ENCODE measurements around the gene NKX1-2.
"Not testable (repeated sequence)": the region's sequence is repeated elsewhere in the genome, so short reads cannot be mapped to it uniquely, and the experiment has no call there.

NKX1-2 gene

DNA sequence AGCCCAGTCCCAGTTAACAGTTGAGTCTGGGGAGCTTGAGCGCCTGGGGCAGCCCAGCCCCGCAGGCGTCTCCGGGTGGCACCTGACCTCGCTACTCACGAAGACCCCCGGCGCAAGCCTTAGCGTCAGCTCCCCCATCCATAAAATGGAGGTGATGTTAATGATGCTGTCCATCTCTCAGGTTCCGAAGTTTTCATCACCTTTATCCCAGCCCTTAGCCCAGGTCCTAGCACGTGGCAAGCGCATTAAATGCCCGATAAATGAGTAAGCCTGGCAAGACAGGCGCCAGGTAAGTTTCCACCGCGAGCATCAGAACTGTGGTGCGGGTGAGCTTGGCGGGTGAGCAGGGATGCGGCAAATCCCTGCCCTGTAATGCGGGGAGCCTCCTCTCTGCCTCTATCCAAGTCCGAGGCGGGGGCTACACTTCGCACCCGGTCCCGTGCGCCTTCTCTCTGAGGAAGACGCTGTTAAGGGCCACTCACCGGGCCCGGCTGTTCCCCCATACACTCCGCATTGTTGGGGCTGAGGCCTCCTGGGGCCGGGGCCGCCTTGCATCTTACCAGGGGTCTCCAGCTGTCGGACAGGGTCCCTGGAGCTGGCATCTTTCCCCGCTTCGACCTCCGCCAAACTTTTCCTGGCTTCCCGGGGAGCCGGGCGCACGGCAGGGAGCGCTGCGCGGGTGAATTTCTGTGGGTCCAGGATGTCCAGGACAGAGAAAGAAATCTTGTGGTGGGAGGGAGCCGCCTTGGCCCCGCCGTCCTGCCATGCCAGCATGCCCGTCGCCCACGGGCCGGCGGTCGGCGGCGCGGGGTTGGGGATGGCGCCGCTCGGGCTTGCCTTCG, 444 bp downstream of the NKX1-2 start:
- no peak for DNase-seq

DNA sequence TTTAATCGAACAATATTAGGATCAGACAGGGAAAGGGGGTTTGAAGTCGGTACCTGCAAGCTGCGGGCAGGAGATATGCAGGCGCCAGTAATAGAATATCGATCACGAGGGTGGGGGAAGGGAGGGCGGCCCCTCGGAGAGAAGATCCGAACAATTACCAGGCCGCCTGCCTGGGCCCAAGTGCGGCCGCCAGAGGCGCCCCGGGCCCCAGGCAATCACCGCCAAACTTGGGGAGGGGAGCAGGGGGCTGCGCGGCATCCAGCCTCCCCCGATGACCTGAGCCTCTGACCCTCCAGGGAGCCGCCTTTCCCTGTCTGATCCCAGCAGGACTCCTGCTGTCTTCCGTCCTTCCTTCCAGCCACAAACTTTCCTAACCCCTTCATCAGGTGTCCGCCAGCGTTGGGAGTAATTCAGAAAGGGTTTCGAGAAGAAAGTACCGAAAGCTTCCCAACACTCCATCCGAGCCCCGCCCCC, 1.1 kb downstream of the NKX1-2 start:
- DNase-seq, result no peak

DNA sequence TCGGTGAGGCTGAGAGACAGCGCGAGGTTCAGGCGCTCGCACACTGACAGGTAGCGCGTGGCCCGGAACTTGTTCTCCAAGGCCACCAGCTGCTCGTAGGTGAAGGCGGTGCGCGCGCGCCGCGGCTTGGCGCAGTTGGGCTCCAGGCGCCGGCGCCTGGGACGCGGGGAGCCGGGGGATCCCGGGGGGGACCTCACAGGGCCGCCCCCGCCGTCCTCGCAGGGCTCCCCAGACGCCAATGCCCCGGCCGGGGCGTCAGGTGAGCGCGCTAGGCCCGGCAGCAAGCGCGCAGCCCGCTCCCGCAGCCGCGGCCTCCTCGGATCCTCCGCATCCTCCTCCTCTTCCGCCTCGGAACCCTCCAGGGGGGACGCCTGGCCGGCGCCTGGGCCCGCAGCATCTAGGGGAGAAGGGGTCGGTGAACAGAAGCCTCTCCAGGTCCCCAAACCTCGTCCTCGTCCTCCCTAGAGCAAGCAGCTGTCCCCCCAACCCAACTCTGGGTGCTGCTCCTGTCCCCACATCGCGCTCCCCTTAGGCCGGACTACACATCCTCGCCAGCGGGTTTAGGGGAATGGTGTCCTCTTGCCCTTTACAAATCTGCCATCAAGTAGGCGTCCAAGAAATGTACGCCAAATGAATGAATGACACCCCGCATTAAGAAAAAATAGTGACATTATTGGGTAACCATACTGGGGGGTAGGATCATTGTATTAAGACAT, 1.9 kb downstream of the NKX1-2 start:
- no peak for DNase-seq

DNA sequence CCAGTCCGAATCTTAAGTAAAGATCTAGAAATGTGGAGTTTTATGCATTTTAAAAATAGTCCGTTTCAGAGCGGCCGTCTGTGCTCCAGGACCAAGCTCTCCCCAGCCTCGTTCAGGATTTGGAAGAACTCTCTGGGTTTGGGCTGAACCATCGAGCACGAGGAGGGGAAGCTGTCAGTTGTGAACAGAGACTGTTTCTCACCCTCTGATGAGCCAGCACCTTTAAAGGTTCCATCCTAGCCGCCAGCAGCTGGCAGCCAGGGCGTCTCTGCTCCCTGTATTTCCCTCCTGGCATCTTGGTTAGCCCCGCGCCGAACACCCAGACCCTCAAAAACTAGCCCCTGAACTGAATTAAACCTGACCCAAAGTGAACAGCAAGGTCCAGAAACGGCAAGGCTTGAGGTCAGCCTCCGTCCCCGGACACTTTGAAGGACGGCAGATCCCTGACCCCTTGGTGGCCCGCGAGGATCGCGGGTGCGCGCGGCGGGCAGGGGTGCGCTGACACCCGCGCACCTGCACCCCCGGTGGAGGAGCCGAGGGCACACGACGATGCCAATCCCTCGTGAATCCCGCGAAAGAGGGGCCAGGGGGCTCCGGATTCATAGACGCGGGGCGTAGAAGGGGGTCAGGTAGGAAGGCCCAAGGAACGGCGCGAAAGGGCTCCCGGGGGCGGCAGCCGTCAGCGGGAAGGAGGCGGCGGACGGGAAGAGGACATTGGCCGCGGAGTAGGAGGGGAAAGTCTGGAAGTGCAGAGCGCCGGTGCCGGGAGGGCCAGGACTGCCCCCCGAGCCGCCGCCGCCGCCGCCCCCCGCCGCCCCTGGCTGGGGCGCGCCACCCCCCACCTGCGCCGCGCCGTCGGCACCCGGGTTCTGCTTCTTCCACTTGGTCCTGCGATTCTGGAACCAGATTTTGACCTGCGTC, 2.7 kb downstream of the NKX1-2 start:
- DNase-seq, result no peak

DNA sequence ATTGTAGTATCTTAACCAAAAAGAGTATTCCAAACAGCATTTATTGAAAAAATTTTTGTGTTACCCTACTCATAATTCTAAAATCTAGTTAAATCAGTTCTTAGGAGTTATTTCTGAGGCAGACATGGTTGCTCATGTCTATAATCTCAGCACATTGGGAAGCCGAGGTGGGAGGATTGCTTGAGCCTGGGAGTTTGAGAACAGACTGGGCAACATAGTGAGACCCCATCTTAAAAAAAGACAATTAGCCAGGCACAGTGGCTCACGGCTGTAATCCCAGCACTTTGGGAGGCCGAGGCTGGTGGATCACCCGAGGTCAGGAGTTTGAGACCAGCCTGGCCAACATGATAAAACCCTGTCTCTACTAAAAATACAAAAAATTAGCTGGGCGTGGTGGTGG, 8.1 kb downstream of the NKX1-2 start:
- not testable (repeated sequence) for DNase-seq

DNA sequence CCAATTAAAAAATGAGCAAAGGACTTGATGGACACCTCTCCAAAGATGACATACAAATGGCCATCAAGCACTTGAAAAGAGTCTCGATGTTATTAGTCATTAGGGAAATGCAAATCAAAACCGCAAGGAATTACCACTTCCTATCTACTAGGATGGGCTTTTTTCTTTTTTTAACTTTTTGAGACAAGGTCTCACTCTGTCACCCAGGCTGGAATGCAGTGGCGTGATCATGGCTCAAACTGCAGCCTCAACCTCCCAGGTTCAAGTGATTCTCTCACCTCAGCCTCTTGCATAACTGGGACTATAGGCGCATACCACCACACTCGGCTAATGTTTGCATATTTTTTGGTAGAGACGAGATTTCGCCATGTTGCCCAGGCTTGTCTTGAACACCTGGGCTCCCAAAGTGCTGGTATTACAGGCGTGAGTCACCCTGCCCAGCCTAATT, 13.6 kb downstream of the NKX1-2 start:
- DNase-seq, result peak in 1 of 5 experiments; percentile 16

DNA sequence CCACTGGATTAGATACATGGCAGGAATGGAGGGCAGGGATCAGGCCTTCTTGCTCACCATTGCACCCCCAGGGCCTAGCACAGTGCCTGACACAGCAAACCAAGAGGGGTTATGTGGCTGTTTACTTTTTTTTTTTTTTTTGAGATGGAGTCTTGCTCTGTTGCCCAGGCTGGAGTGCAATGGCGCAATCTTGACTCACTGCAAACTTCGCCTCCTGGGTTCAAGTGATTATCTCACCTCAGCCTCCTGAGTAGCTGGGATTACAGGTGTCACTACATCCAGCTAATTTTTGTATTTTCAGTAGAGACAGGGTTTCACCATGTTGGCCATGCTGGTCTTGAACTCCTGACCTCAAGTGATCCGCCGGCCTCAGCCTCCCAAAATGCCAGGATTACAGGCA, 14.2 kb downstream of the NKX1-2 start:
- DNase-seq, result not testable (repeated sequence)

DNA sequence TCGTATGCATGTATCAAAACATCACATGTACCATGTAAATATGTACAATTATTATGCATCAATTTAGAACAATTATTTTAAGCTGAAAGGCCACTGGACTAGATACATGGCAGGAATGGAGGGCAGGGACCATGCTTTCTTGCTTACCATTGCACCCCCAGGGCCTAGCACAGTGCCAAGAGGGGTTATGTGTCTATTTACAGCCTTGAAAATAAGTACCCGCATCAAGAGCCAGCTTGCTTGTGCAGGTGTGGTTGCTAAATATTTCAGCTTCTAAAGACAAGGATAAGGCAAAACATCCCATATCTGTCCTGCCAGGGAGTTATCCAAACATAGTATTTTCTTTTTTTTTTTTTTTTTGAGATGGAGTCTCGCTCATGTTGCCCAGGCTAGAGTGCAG, 16.4 kb downstream of the NKX1-2 start:
- DNase-seq, result no peak

DNA sequence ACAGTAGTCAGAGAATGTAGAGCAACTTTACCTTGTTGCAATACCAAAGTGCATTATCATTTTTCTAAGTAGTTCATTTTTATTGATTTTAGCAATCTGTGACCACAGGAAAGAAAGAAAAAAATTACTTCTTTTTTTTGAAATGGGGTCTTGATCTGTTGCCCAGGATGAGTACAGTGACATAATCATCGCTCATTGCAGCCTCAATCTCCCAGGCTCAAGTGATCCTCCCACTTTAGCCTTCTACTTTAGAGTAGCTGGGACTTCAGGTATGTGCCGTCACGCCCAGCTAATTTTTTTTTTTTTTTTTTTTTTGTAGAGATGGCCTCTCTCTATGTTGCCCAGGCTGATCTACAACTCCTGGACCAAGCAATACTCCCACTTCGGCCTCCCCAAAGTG, 19.8 kb downstream of the NKX1-2 start:
- no peak for DNase-seq

DNA sequence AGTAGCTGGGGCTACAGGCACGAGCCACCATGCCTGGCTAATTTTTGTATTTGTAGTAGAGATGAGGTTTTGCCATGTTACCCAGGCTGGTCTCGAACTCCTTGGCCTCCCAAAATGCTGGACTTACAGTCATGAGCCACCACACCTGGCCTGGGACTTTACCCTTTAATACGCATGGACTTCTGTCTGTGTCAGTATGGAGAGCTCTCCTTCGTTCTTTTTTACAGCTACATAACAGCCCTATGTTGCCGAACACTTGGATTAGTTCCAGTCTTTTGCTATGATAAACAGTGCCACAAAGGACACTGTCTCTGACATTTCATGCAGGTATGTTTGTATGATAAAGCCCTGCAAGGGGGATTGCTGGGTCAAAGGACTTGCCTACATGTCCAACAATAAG, 20.3 kb downstream of the NKX1-2 start:
- DNase-seq, result no peak

DNA sequence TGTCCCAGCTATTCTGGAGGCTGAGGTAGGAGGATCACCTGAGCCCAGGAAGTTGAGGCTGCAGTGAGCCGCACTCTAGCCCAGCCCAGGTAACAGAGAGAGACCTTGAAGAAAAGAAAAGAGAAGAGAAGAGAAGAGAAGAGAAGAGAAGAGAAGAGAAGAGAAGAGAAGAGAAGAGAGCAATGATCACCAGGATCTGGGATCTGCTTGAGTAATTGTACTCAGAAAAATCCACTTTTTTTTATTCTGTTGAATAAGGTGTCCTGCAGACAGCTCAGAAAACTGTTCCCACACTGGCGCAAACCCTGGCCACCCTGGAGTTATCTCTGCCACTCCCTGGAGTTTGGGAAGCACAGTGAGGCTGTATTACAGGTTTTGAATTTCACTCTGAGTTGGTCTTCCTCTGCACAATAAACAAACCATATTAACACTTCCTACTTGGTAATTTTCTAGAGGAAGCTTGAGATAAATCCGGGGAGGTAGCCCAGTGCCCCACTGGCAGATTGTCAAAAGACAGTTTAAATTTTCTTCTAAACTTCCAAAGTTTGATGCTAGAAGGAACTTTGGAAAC, 21.5 kb downstream of the NKX1-2 start:
- no peak for DNase-seq

DNA sequence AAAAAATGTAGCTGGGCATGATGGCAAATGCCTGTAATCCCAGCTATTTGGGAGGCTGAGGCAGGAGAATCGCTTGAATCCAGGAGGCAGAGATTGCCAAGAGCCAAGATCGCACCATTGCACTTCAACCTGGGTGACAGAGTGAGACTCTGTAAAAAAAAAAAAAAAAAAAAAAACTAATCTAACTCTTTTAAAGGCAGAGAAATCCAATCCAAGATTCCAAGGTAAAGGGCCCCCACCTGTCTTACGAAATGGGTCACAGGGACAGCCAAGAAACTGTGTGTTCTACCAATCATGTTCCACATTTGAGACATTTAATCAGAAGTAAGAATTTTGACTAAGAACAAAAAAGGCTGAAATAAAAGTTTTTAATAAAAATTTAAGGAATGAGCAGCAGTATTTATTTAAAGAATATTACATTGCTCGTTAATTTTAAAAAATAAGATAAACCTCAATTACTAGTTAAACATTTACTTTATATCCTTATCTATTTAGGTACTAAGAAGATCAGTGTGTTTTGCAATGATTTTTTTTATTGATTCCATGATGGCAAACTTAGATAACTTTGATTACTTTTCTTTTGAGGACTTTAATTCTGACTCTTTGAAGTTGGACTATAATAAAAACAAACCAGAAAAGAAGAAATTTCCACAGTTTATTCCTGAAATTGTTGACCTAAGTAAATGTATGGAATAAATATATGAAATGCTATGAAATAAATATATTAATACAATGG, 24.4 kb downstream of the NKX1-2 start:
- DNase-seq, result no peak

DNA sequence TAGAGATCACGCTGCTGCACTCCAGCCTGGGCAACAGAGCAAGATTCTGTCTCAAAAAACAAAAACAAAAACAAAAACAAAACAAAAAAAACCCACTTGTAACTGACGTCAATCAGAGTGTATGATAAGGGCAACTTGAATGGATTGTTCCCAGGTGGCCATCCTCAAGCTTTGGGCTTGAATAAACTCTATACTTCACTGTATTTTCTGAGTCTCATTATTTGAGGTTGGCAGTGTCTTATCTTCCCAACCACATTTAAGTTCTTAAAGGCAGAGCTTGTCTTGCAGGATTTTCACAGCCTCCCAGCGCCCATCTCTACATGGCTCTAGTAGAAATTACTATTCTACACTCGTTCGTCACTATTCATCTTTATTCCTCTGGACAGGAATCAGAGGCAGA, 26.0 kb downstream of the NKX1-2 start:
- DNase-seq, result no peak

DNA sequence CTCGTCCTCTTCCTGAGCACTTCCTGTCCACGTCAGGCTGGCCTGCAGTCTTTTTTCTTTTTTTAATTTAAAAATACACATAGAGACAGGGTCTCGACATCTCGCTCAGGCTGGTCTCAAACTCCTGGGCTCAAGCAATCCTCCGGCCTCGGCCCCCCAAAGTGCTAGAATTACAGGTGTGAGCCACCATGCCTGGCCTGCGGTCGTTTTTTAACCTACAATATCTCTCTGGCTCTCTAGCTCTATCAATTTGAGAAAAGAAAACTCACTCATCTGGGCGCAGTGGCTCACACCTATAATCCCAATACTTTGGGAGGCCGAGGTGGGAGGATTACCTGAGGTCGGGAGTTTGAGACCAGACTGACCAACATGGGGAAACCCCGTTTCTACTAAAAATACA, 27.1 kb downstream of the NKX1-2 start:
- no peak for DNase-seq

DNA sequence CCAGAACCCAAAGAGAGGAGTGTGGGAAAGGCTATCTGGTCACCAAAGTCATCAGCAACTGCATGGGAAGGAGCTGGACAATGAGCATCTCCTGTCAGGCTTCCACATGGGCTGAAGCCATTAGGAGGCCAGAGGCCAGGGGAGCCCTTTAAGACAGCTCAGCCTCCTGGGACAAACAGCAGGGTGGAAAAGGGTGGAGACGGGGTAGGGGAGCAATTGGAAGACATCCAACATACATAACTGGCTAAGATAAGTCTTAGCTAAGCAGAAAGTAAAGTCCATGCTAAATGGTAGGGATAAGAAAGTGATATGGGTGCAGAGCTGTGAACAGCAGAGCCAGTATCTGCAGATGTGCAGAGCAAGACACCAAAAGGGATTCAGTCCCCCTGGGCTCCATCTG, 29.6 kb downstream of the NKX1-2 start:
- DNase-seq, result no peak

DNA sequence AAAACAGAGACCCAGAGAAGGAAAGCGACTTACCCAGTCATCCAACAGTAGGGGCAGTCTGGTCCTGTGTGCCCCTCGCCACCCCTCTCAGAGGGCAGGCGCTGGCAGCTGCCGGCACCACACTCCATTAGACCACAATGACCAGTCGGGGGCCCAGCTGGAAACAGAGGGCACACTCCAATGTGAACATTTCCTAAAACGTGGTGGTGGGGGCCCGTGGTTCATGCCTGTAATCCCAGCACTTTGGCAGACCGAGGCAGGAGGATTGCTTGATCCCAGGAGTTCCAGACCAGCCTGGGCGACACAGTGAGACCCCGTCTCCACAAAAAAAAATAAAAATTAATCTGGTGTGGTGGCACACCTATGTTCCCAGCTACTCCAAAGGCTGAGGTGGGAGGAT, 30.2 kb downstream of the NKX1-2 start:
- DNase-seq, result no peak

DNA sequence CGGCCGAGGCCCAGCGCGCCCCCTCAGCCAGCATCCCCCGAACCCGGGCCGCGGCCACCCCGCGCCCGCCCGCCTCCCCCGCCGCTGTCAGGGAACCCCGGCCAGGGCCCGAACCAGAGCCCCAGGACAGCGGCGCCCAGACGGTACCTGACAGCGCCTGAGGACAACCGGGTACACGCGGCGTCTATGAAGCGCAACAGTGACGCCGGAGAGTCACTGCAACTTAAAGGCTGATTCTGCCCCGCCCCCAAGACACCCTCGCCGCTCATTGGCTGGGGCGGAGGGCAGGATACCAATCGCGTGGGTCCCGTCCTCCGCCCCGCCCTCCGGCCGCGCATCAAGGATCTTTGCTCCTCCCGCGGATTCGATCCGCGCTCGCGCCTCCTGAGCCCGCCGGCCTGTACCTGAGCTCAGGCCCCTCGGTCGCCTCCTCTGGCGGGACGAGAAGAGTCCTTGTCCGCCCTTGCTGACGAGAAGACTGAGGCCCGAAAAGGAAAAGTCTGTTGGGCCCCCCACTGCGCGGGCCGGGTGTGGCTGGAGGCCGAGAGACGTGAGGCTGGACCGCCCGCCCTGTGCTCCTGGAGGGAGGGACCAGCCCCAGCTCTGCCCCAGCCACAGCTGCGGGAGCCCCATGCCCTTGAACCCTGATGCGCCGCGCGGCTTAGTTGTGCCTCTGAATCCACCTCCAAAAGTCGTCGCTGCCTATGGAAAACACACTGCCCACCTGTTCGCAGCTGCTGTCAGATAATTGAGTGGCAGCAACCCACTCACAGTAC, 30.9 kb downstream of the NKX1-2 start, which contains the start of gene OAT:
TSS of gene OAT (minus strand) at position 198 of the 776 bp plus-strand sequence. CDS start 6,752 bp downstream, outside the sequence.
- DNase-seq, result peak; percentile 92 to 97 (median 95)

DNA sequence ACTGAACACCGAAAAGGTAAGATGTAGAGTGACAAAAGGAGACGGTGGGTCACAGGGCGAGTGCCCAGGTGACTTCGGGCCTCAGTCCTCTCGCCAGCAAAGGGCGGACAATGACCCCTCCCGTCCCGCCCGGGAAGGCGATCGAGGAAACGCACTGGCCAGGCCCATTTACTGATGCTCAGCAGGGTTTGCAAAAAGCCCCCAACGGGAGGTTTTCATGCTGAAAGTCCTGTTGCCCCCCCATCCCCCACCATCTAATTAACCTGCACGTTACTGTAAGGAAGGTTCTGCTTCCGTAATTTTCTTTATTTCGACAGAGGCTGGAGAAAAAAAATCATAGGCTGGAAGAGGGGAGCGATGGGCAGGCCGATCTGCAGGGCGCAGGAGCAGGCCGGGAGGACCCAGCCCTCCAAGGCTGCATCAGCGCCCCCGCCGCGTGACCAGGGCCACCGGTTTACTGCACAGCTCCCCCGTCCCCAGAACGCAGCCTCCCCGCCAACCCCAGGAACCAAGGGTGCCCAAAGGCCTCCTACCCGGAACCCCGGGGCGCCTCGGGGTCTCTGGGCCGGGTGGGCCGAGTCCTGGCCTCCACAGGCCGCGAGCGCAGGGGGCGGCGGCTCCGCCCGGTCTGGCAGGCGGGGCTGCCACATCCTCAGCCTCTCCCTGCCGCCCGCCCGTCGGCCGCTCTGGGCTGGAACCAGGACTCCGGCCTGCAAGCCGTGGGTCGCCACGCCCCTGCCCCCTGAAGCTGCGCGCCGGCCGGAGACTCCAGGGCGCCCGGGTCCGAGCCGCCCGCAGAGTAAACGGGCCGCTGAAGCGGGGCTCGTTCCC, 31.7 kb downstream of the NKX1-2 start:
- peak; percentile 9 to 50 (median 28) for DNase-seq

DNA sequence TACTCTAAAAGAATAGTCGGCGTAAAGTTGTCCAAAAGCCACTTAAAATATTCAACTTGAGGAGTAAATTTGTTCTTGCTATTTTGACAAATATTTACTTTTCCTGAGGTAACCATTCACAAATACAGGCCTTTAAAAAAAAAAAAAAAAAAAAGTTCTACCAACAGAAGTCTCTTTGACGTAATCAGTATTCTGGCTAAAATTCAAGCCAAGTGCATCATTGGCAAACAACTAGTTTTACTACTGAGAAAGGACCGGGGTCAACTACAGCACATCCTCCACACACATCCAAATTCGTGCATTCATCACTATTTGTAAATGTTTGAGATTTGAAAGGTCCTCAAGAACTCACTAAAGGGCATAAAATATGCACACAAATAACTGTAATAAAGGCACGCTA, 33.1 kb downstream of the NKX1-2 start:
- DNase-seq, result no peak

DNA sequence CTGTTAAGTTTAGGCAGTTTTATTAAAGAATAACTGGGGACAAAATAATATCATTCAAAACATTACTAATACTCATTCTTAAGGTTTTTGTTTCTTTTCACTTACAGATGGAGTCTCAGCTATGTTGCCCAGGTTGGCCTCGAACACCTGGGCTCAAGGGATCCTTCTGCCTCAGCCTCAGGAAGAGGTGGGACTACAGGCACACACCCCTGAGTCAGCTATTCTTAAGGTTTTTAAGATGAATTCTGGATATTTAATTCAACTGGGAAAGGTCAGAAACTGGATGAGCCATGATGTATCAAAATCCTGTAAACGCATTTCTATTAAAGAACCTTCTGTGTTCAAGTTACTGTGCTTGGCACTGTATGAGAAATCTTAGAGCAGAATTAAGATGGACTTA, 34.6 kb downstream of the NKX1-2 start:
- no peak for DNase-seq
